Breast epithelium (tissue), 4 donors: ENCODE results near the gene RAB14. TPM values are rescaled to one million over a fixed set of nuclear protein-coding genes. Genes with fewer than 3 reads are reported as not detected.

Experiments
- DNase-seq, 2 donors: peaks; one replicate each; pipeline ENCODE4 v3.0.0-alpha.2; 2019; ENCODE audit warnings: low spot score in 2 of 2
- H3K27ac ChIP-seq, 2 donors: fragments of 200-600 bp; sonication (generic) in 1 of 2; one replicate each; pipeline ENCODE4 v1.5.1; 2016 to 2019; ENCODE audit warnings: mild to moderate bottlenecking in 1 of 2
- H3K27me3 ChIP-seq, 2 donors: fragments of 200-600 bp; sonication (generic) in 1 of 2; one replicate each; pipeline versions ENCODE4 v1.5.1 to v1.6.0; 2017 to 2019; ENCODE audit warnings: control low read depth in 1 of 2, mild to moderate bottlenecking in 1 of 2
- H3K36me3 ChIP-seq: fragments of 200-600 bp; one replicate; pipeline ENCODE4 v1.5.1; 2019
- H3K4me1 ChIP-seq, 2 donors: fragments of 200-600 bp; sonication (generic); one replicate each; pipeline ENCODE4 v1.5.1; 2016 to 2019; ENCODE audit warnings: control low read depth in 1 of 2
- H3K4me3 ChIP-seq, 3 donors: fragments of 200-600 bp; sonication (generic); 1 replicate in 2 of 3; 2 replicates in 1 of 3; pipeline ENCODE4 v1.5.1; 2016 to 2019; ENCODE audit warnings: mild to moderate bottlenecking in 3 of 3, moderate library complexity in 2 of 3
- H3K9me3 ChIP-seq, 2 donors: fragments of 200-600 bp; sonication (generic) in 1 of 2; one replicate each; pipeline ENCODE4 v1.5.1; 2016 to 2019; ENCODE audit warnings: control low read depth in 1 of 2
- CTCF ChIP-seq, 3 donors: fragments of 450-650 bp; IDR thresholded peaks; one replicate each; pipeline ENCODE4 v1.5.1; 2016 to 2017; ENCODE audit warnings: antibody characterized with exemption in 3 of 3, mild to moderate bottlenecking in 3 of 3, moderate library complexity in 3 of 3
- POLR2A ChIP-seq: fragments of 450-650 bp; IDR thresholded peaks from one replicate; pipeline ENCODE4 v1.6.1; 2016; ENCODE audit warnings: antibody characterized with exemption, mild to moderate bottlenecking, moderate library complexity
- POLR2AphosphoS5 ChIP-seq, 3 donors: sonication (generic); formaldehyde crosslinking; IDR thresholded peaks; one replicate each; pipeline ENCODE4 v1.6.1; 2017; ENCODE audit warnings: antibody characterized with exemption in 3 of 3
- intact Hi-C: fragments of 100-400 bp; cut with DNase I; formaldehyde crosslinking; loops from one replicate; pipeline ENCODE4 v1.15.1; 2023; ENCODE audit warnings: low total_unique reads
- total RNA-seq, 3 donors: library from RNA; depleted of rRNA; stranded (reverse); fragments of >200 nt; gene quantifications; one replicate each; pipeline ENCODE4 v1.1.0, GENCODE V29; 2016

Gene RAB14
- total RNA-seq, 3 donors from 2014 or later = 36.5 to 53.1 (median 41.3) TPM

GRCh38 chr9:121189006-121189405 is 12.7 kb downstream of the RAB14 start:
- Histone ChIP-seq H3K36me3 (no peaks in the 10 kb centered on the region), H3K9me3 (no peaks in the 10 kb centered on the region), H3K27me3 (no peaks in the 10 kb centered on the region), H3K4me3 (no peak overlapping the region), H3K4me1 (no peaks in the 10 kb centered on the region), H3K27ac (no peak overlapping the region)
- TF ChIP-seq POLR2AphosphoS5 (IDR thresholded peaks at IDR 0.05) (no peak), POLR2A (no peak), CTCF (IDR thresholded peaks at IDR 0.05) (no peak)
- no peak for DNase-seq
- intact Hi-C loops = no loop called here

- Histone ChIP-seq H3K36me3 (no peaks in the 10 kb centered on the region), H3K4me3 (no peak overlapping the region), H3K27me3 (no peaks in the 10 kb centered on the region), H3K27ac (no peak overlapping the region), H3K4me1 (peaks cover 0 to 3% of the 10 kb centered on the region in 2 donors), H3K9me3 (no peaks in the 10 kb centered on the region)
- DNase-seq = no peak
- intact Hi-C loops = no loop called here
- TF ChIP-seq CTCF (IDR thresholded peaks at IDR 0.05) (no peak), POLR2A (no peak), POLR2AphosphoS5 (IDR thresholded peaks at IDR 0.05) (no peak)
These were observed 13.9 kb downstream of the RAB14 start for GRCh38 chr9:121187636-121188305.

GRCh38 chr9:121185774-121186403 is 15.8 kb downstream of the RAB14 start:
- no peaks in the 10 kb centered on the region for H3K9me3 ChIP-seq
- DNase-seq = no peak
- H3K4me3 ChIP-seq = no peak overlapping the region
- TF ChIP-seq POLR2AphosphoS5 (IDR thresholded peaks at IDR 0.05) = no peak
- intact Hi-C loops = no loop called here
- H3K4me1 ChIP-seq = peaks cover 0 to 7% of the 10 kb centered on the region in 2 donors
- no peaks in the 10 kb centered on the region for H3K36me3 ChIP-seq
- no peak overlapping the region for H3K27ac ChIP-seq
- no peaks in the 10 kb centered on the region for H3K27me3 ChIP-seq

GRCh38 chr9:121185178-121185745 is 16.4 kb downstream of the RAB14 start:
- Histone ChIP-seq H3K4me1 (peaks cover 0 to 7% of the 10 kb centered on the region in 2 donors), H3K9me3 (no peaks in the 10 kb centered on the region)
- no peak for DNase-seq

GRCh38 chr9:121184463-121184862 is 17.2 kb downstream of the RAB14 start:
- TF ChIP-seq POLR2A (no peak), CTCF (IDR thresholded peaks at IDR 0.05) (no peak), POLR2AphosphoS5 (IDR thresholded peaks at IDR 0.05) (no peak)
- H3K4me3 ChIP-seq = no peak overlapping the region
- H3K36me3 ChIP-seq = no peaks in the 10 kb centered on the region
- H3K4me1 ChIP-seq = peaks cover 0 to 7% of the 10 kb centered on the region in 2 donors
- no peaks in the 10 kb centered on the region for H3K9me3 ChIP-seq
- intact Hi-C loops = no loop called here
- H3K27me3 ChIP-seq = no peaks in the 10 kb centered on the region
- no peak for DNase-seq
- no peak overlapping the region for H3K27ac ChIP-seq

More at GRCh38 chr9:121185178-121185745, 16.4 kb downstream of the RAB14 start:
- no peaks in the 10 kb centered on the region for H3K27me3 ChIP-seq
- TF ChIP-seq CTCF (IDR thresholded peaks at IDR 0.05) (no peak), POLR2AphosphoS5 (IDR thresholded peaks at IDR 0.05) (no peak), POLR2A (no peak)
- H3K4me3 ChIP-seq = no peak overlapping the region
- H3K27ac ChIP-seq = no peak overlapping the region
- intact Hi-C loops = no loop called here
- H3K36me3 ChIP-seq = no peaks in the 10 kb centered on the region
